Breast epithelium (tissue), 4 donors: Measurements from ENCODE around the gene CSNK2B. TPM values are rescaled to one million over a fixed set of nuclear protein-coding genes. Genes with fewer than 3 reads are reported as not detected.

Experiments
- DNase-seq, 2 donors: peaks; one replicate each; pipeline ENCODE4 v3.0.0-alpha.2; 2019; ENCODE audit warnings: low spot score in 2 of 2
- H3K27ac ChIP-seq, 2 donors: fragments of 200-600 bp; sonication (generic) in 1 of 2; one replicate each; pipeline ENCODE4 v1.5.1; 2016 to 2019; ENCODE audit warnings: mild to moderate bottlenecking in 1 of 2
- H3K27me3 ChIP-seq, 2 donors: fragments of 200-600 bp; sonication (generic) in 1 of 2; one replicate each; pipeline versions ENCODE4 v1.5.1 to v1.6.0; 2017 to 2019; ENCODE audit warnings: control low read depth in 1 of 2, mild to moderate bottlenecking in 1 of 2
- H3K36me3 ChIP-seq: fragments of 200-600 bp; one replicate; pipeline ENCODE4 v1.5.1; 2019
- H3K4me1 ChIP-seq, 2 donors: fragments of 200-600 bp; sonication (generic); one replicate each; pipeline ENCODE4 v1.5.1; 2016 to 2019; ENCODE audit warnings: control low read depth in 1 of 2
- H3K4me3 ChIP-seq, 3 donors: fragments of 200-600 bp; sonication (generic); 1 replicate in 2 of 3; 2 replicates in 1 of 3; pipeline ENCODE4 v1.5.1; 2016 to 2019; ENCODE audit warnings: mild to moderate bottlenecking in 3 of 3, moderate library complexity in 2 of 3
- H3K9me3 ChIP-seq, 2 donors: fragments of 200-600 bp; sonication (generic) in 1 of 2; one replicate each; pipeline ENCODE4 v1.5.1; 2016 to 2019; ENCODE audit warnings: control low read depth in 1 of 2
- CTCF ChIP-seq, 3 donors: fragments of 450-650 bp; IDR thresholded peaks; one replicate each; pipeline ENCODE4 v1.5.1; 2016 to 2017; ENCODE audit warnings: antibody characterized with exemption in 3 of 3, mild to moderate bottlenecking in 3 of 3, moderate library complexity in 3 of 3
- POLR2A ChIP-seq: fragments of 450-650 bp; IDR thresholded peaks from one replicate; pipeline ENCODE4 v1.6.1; 2016; ENCODE audit warnings: antibody characterized with exemption, mild to moderate bottlenecking, moderate library complexity
- POLR2AphosphoS5 ChIP-seq, 3 donors: sonication (generic); formaldehyde crosslinking; IDR thresholded peaks; one replicate each; pipeline ENCODE4 v1.6.1; 2017; ENCODE audit warnings: antibody characterized with exemption in 3 of 3
- intact Hi-C: fragments of 100-400 bp; cut with DNase I; formaldehyde crosslinking; loops from one replicate; pipeline ENCODE4 v1.15.1; 2023; ENCODE audit warnings: low total_unique reads
- total RNA-seq, 3 donors: library from RNA; depleted of rRNA; stranded (reverse); fragments of >200 nt; gene quantifications; one replicate each; pipeline ENCODE4 v1.1.0, GENCODE V29; 2016

Gene CSNK2B
- total RNA-seq, 3 donors from 2014 or later: 135 to 180 (median 178) TPM

- Histone ChIP-seq H3K4me3 (no peak overlapping the region), H3K36me3 (peaks cover 28% of the 10 kb centered on the region), H3K9me3 (no peaks in the 10 kb centered on the region), H3K4me1 (no peaks in the 10 kb centered on the region), H3K27ac (no peak overlapping the region), H3K27me3 (no peaks in the 10 kb centered on the region)
- TF ChIP-seq CTCF (IDR thresholded peaks at IDR 0.05): no peak
- TF ChIP-seq POLR2A: no peak
- TF ChIP-seq POLR2AphosphoS5 (IDR thresholded peaks at IDR 0.05): no peak
- intact Hi-C loops: no loop called here
- no peak for DNase-seq
Measured at GRCh38 chr6:31636698-31637596, 28.9 kb upstream of the CSNK2B start.

GRCh38 chr6:31639043-31639442, 26.8 kb upstream of the CSNK2B start:
- no peak overlapping the region for H3K27ac ChIP-seq
- no peaks in the 10 kb centered on the region for H3K4me1 ChIP-seq
- H3K4me3 ChIP-seq: no peak overlapping the region
- intact Hi-C loops: no loop called here
- H3K36me3 ChIP-seq: peaks cover 30% of the 10 kb centered on the region
- DNase-seq: no peak
- no peaks in the 10 kb centered on the region for H3K9me3 ChIP-seq
- TF ChIP-seq CTCF (IDR thresholded peaks at IDR 0.05) (no peak), POLR2A (no peak), POLR2AphosphoS5 (IDR thresholded peaks at IDR 0.05) (no peak)
- H3K27me3 ChIP-seq: no peaks in the 10 kb centered on the region

GRCh38 chr6:31639449-31639861, 26.4 kb upstream of the CSNK2B start:
- Histone ChIP-seq H3K4me3 (no peak overlapping the region), H3K36me3 (peaks cover 34% of the 10 kb centered on the region), H3K27ac (no peak overlapping the region), H3K4me1 (no peaks in the 10 kb centered on the region), H3K27me3 (no peaks in the 10 kb centered on the region), H3K9me3 (no peaks in the 10 kb centered on the region)
- intact Hi-C loops: no loop called here
- TF ChIP-seq POLR2A: no peak
- no peak for TF ChIP-seq CTCF (IDR thresholded peaks at IDR 0.05)
- no peak for TF ChIP-seq POLR2AphosphoS5 (IDR thresholded peaks at IDR 0.05)
- DNase-seq: no peak

- TF ChIP-seq CTCF (IDR thresholded peaks at IDR 0.05) (no peak), POLR2AphosphoS5 (IDR thresholded peaks at IDR 0.05) (no peak), POLR2A (no peak)
- no peak overlapping the region for H3K4me3 ChIP-seq
- no peaks in the 10 kb centered on the region for H3K4me1 ChIP-seq
- DNase-seq: no peak
- H3K27me3 ChIP-seq: no peaks in the 10 kb centered on the region
- H3K9me3 ChIP-seq: no peaks in the 10 kb centered on the region
- H3K36me3 ChIP-seq: peaks cover 40% of the 10 kb centered on the region
- intact Hi-C loops: no loop called here
- H3K27ac ChIP-seq: no peak overlapping the region
Measured at GRCh38 chr6:31640612-31641011, 25.3 kb upstream of the CSNK2B start.

- Histone ChIP-seq H3K27ac (no peak overlapping the region), H3K27me3 (no peaks in the 10 kb centered on the region), H3K4me1 (no peaks in the 10 kb centered on the region), H3K9me3 (no peaks in the 10 kb centered on the region), H3K36me3 (peaks cover 40% of the 10 kb centered on the region), H3K4me3 (no peak overlapping the region)
- TF ChIP-seq CTCF (IDR thresholded peaks at IDR 0.05) (no peak), POLR2A (no peak), POLR2AphosphoS5 (IDR thresholded peaks at IDR 0.05) (no peak)
- no peak for DNase-seq
- intact Hi-C loops: no loop called here
Measured at GRCh38 chr6:31641370-31641769, 24.5 kb upstream of the CSNK2B start.
